HL-60 (cell line): ENCODE results near the gene IWS1.
A peak's percentile ranks its signal among the peaks of the same experiment; 100 is the strongest.

ENCODE experiments used
- POLR2AphosphoS5 ChIP-seq: IDR thresholded peaks from 2 replicates; pipeline ENCODE4 v1.6.1; 2012; ENCODE audit warnings: low read depth
- REST ChIP-seq: IDR thresholded peaks from 2 replicates; pipeline ENCODE4 v1.6.1; 2012; ENCODE audit warnings: low read depth; ENCODE audit not compliant: insufficient replicate concordance
- TF ChIP-seq, protein P1 (sequence below): IDR thresholded peaks from one replicate; pipeline ENCODE4 v1.5.1; 2011; ENCODE audit warnings: low read length, control low read depth, inconsistent platforms; ENCODE audit not compliant: insufficient read depth

DNA sequence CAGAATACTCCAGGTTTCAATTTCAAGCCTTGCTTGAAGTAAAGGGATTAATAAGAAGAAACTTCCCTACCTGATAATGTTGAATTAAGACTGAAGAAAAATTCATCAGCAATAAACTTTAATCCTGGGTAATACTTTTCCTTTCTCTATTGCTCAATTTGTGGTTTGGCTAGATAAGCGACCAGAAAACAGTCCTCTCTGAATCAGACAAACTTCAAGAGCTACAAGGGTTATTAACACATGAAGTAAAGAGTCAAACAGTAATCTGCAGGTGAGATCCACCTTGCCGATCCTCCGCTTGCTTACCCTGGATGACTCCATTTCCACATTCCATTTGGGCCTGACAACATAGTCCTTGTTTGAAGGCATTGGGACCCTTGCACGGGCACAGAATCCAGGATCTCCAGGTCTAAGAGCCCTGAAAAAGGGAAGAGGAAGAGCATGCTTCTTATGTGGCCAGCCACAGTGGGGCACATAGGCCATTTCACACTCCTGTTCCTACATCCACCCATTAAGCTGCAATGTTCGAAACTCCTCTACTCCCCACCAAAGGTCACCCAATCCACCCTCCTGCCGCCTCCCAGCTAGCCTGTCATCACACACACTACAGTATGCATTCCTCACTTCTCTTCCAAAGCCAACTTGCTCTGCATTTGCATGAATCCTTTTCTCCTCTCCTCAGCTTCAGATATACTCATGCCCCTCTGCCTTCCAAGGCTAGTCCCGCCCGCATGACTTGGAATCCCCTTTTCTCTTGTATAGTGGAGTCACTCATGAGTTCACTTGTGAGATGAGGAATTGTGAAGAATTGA is 39.8 kb downstream of the IWS1 start:
- TF ChIP-seq, protein P1, sequence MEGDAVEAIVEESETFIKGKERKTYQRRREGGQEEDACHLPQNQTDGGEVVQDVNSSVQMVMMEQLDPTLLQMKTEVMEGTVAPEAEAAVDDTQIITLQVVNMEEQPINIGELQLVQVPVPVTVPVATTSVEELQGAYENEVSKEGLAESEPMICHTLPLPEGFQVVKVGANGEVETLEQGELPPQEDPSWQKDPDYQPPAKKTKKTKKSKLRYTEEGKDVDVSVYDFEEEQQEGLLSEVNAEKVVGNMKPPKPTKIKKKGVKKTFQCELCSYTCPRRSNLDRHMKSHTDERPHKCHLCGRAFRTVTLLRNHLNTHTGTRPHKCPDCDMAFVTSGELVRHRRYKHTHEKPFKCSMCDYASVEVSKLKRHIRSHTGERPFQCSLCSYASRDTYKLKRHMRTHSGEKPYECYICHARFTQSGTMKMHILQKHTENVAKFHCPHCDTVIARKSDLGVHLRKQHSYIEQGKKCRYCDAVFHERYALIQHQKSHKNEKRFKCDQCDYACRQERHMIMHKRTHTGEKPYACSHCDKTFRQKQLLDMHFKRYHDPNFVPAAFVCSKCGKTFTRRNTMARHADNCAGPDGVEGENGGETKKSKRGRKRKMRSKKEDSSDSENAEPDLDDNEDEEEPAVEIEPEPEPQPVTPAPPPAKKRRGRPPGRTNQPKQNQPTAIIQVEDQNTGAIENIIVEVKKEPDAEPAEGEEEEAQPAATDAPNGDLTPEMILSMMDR = no peak
- TF ChIP-seq REST (no peak), POLR2AphosphoS5 (peak; percentile 25; the same call in 1 of the 2 replicates)
